ELR (cell line): ENCODE data around the gene PANK3.
"Not testable (repeated sequence)": the region's sequence is repeated elsewhere in the genome, so short reads cannot be mapped to it uniquely, and the experiment has no call there.

Experiments
- DNase-seq: peaks from one replicate; pipeline ENCODE4 v3.0.0-alpha.2; 2015; ENCODE audit warnings: low read depth

Gene PANK3

DNA sequence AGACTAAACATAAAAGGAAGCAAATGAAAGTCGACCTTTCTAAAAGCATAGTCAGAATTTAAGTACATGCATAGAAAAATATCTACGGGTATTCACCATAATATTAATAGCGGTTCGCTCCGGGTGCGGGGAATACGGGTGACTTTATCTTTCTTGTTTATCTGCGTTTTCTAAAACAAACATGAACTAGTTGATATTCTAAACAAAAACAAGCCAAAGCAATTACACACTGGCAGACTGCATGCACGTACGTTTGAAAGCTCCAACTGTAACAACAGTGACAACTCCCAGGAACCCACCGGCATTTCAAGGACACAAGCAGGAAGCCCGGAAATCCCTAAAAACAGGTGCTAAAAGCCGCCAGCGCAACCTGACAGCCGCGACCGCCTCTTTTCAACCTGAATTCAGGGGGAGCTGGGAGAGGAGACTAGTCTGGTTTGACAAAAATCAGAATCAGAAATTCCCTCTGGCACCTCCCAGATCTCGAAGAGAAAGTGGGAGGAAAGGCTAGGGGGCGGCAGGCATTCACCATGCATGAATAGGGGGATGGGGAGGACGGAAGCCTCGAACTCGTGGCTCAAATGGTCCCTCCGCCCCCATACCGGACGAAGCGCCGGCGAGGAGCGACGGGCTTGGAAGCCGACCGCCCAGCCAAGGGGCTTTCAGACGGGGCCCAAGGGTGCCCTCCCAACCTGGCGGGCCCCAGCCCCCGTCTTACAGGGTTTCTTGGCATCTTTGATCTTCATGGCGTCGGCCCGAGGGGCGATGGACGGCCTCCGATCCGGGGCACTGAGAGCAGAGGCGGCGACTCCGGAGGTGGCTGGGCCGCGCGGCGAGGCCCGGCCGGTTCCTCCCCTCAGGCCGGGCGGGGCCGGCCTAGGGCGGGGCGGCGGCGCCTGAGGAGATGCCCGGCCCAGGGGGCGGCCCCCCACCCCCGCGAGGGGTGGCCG is at the start of gene PANK3:
Gene PANK3, minus strand, starts transcription at position 831 of the 950 bp plus-strand sequence. Its CDS starts 85 bp downstream, at position 746.
- DNase-seq: peak; percentile 69

DNA sequence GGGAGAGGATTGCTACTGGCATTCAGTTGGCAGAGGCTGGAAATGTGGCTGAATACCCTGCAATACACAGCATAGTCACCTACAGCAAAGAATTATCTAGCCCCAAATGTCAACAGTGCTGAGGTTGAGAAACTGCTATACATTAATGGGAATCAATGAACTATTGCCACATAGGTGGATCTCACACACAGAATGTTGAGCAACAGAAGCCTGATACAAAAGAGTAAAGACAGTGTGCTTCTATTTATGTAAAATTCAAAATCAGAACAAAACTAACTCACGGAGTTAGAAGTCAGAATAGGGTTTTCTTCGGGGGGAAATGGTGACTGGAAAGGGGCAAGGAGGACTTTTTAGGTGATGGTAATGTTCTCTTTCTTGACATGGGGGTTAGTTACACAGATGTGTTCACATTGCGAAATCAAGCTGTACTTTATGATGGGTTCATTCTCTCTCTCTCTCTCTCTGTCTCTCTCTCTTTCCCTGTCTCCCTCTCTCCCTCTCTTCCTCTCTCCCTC is 45.7 kb upstream of the PANK3 start:
- DNase-seq: no peak

DNA sequence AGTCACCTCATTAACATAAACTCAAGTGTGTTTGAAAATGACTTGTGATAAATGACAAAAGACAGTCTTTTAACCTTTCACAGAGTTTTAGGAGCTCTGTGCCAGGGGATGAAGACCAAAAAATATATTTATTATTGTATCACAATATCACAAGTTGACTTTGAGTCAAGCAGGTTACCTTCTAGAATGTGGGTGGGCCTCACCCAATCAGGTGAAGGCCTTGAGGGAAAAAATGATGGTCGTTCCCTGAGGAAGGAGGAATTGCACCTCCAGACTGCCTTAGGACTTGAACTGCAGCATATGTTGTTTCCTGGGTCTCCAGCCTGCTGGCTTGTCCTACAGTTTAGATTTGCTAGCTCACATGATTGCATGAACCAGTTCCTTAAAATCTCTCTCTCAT is 41.6 kb upstream of the PANK3 start:
- no peak for DNase-seq

DNA sequence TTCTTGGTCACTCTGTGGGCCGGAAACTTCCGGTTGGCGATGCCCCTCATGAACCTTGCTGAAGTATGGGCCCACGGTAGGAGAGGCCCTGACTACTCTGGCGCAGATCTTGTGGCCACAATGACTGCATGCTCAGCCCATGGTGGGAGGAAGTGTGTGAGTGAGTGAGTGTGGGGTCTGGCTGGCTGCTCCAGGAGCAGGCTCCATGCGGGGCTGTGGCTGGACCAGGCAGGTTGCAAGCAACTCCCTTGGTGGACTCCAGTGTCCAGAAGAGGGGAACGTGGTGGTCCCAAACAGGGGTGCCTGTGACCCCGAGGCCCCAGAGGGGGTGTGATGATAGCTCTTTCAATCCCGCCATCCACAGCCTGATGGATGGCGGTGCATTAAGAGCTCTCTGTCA is 35.5 kb upstream of the PANK3 start:
- no peak for DNase-seq

DNA sequence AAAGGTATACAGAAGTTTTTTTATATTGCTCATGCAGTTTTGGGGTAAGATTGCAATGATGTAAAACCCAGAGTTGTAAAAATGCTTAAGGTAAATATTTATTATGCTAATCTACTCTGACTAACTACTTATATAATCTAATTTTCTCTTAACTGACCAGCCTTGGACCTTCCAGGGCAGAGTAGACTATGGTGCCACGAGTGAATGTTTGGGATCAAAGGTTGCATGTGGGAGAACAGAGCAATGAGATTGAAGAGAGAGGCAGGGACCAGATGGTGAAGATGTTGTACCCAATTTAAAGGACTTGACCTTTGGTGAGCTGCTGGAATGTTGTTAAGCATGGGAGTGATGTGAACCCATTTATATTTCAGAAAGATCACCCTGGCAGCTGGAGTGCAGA is 34.8 kb upstream of the PANK3 start:
- DNase-seq: no peak

DNA sequence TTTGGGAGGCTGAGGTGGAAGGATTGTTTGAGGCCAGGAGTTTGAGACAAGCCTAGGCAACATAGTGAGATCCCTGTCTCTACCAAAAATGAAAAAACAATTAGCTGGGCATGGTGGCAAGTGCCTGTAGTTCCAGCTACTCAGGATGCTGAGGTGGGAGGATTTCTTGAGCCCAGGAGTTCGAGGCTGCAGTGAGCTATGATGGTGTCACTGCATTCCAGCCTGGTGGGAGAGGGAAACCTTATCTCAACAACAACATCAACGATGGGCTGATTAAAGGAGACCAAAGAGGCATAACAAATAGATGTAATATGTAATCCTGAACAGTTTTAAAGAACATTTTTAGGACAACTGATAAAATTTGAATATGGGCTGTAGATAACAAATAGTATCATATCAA is 34.2 kb upstream of the PANK3 start:
- DNase-seq: no peak

DNA sequence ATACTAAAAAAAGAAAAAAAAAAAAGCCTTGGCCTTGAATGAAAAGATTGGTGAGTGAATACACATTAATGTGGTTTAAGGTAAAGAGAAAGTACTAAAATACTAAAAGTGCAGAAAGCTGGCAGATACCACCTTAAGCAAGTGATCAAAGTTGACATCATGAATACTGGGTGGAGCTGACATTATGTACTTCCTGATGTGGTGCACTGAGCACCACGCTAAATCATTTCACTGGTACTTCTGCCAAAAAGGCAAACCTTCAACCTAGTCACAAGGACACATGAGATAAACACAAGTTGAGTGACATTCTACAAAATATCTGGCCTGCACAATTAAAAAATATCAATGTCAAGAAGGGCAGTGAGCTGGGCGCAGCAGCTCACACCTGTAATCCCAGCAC is 33.8 kb upstream of the PANK3 start:
- DNase-seq: no peak

DNA sequence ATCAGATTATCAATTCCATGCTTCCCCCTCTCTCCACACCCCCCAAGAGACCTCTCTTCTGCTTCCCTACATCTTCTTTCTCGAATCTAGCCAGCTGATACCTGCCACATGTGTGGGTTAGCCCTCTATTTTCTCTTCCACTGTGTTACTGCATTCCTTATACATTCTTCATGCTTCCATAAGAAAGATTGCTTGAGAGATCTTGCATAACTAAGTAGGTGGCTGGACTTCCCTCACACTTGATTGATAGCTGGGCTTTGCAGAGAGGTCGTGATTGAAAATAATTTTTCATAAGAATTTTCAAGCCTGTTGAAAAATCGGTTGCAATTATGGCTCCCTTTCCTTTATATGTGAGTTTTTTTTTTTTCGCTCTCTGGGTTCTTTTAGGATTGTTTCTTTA is 33.0 kb upstream of the PANK3 start:
- DNase-seq: no peak

DNA sequence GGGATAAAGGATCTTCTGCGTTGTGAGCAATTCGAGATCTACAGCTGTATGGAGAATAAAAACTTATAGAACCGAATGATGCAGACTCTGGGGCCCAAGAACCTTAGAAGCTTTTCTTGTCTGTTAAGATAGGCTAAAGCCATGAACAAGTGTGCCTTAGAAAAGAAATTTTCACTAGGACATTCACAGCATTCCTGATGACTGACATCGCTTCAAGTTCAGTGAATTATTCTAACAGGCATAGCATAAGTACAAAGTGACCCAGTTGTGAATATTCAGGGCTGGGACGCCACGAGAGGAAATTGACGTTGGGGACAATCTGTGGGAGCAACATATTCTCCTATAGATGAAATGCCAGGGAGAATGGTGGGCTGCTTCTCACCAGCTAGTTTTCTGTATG is 32.0 kb upstream of the PANK3 start:
- no peak for DNase-seq

DNA sequence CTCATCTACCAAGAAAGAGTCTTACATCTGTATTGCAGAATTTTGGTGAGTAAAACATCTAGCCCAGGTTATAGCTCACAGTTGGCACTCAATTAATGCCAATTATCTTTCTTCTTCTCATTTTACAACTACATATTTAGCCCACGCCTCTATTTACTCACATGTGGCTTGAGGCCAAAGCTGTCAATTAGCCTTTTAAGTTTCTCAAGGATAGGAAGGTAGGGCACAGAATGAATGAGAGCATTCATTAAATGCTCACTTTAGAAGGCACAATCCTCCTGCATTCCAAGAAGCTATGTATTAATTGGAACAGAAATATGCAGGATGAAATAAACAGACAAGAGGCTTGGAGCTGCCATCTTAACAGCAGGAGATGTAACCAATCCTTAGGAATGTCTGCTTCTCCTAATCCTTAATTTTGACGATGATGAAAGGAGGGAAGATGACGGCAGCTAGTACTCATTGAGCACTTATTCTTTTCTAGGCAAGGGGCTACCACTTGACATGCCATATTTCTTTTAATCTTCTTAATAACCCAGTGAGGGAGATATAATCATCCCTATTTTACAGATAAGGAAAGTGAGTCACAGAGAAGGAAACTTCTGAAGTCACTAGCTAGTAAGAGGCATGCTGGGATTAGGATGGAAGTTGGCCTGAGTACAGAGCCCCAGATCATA is 30.8 kb upstream of the PANK3 start:
- DNase-seq: no peak

DNA sequence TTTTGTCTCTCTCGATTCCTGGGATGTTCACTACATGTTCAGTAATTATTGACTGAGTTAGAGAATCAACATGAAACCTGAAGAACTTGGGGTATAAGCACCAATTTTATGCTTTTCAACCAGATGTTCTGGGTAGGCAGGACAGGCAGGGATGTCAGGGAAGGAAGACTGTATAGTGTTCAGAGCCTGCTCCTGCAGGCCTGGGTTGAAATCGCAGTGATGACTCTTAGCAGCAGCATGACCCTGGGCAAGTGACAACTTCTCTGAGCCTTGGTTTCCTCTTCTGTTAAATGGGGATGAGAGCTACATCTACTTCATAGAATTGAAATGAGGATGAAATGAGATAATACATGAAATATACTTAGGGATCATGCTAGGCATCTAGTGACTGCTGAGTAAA is 29.7 kb upstream of the PANK3 start:
- DNase-seq: no peak

DNA sequence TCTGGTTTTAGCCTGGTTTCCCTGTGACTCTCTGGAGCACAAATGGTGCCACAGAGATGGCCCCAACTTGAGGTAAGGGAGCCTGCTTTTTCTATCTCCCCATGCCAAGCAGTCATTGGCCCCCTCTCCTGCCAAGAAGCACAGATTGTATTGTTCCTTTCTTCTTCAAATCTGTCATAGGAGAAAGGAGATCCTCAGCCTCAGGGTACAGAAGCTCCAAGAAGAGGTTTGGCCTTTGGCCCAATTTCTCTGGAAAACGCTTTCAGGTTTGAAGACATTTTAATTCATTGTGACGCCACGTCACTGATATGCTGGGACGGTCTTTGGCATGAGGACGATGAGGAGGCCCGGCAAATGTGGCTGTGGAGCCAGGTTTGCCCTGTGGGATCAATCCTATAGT is 29.2 kb upstream of the PANK3 start:
- DNase-seq: no peak

DNA sequence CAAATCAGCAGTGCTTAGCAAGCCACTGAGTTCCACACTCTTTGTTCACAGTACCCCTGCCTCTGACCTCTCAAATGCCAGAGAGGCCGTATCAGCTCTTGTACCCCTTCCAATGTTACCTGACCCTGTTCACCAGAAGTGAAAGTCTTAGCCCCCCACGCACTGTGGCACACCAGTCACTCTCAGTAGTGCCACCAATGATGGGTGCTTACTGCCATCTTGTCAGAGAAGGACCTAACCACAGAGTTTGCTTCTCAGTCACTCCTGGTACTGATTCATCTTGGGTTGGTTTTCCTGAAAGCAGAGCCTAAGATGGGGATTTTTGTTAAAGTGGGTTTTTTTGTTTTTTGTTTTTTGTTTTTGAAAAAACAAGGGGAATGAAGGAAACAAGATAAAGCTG is 28.8 kb upstream of the PANK3 start:
- no peak for DNase-seq

DNA sequence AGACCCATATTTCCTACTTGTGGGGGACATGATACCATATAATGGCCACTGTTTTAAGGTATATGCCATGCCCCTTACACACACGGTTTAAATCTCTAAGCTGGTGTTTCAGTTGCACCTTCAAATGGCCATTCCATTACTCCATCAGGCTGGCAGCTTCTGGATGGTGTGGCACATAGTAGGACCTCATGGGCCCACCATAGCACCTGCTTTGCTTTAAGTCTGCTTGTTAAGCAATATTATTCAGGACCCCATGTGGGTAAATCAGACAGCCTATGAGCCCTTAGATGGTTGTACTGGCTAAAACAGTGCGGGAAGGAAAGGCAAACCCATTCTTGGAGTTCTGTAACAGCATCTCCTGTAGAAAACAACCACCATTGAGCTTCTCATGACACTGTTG is 27.4 kb upstream of the PANK3 start:
- DNase-seq: no peak

DNA sequence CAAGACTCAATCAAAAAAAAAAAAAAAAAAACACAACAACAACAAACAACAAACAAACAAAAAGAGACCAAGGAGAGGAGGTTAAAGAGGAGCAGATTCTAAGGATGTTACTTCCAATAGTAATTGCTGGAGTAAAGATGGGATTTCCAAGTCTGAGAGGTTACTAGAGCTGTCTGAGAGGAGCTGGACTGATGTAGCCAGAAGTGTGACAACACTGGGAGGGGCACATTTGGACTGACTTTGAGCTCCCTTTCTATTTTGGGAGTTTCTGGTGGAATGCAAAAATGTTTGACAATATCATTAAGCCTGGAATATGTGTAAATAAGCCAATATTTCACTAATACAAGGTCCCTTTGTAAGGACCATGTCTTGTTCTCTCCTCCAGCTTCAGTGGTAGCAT is 25.3 kb upstream of the PANK3 start:
- no peak for DNase-seq

DNA sequence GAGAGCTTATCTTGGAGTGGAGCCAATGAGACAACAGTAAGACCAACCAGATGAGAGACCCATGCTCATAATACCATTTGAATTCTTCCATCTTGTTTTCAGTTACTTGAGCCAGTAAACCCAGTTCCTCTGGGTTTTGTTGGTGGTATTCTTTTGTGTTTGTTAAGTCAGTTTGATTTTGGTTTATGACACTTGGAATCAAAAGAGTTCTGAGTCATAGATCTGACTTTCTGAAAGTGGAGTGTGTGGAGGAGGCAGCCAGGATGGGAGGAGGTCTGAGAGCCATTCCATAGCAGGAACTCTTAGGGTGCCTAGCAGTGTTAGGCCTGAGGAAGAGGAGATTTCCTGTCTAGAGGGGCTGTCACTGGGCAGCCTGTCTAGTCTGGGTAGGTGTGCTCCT is 24.6 kb upstream of the PANK3 start:
- no peak for DNase-seq

DNA sequence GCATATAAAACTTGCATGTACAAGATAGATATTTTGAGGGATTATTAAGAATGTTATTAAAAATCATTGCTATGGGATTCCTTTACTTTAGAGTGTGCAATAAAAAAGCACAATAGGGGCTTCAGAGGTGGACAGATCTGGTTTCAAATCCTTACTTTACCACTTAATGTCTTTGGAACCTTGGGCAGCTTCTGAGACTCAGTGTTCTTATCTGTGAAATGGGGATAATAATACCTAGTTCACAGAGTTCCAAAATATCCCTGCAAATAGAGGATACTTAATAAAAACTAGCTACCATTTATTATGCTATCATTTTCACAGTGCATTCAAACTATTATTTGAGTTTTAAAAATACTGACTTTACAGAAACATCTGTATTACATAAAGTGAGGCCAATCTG is 23.3 kb upstream of the PANK3 start:
- no peak for DNase-seq

DNA sequence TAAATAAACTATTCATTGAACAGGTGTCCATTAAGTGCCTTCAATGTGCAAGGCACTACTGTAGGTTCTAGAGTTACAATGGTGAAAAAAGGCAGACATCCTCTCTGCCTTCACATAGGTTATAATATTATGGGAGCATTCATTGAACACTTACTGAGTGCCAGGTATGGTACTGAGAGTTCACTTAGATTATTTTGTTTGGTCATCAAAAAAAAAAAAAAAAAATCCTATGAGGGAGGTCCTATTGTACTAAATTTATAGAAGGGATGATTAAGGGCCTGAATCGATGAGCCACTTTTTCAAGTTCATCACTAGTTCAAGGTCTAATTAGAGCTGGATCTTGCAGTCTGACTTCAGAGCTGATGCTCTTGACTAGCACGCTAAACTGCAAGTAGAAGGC is 22.8 kb upstream of the PANK3 start:
- DNase-seq: no peak

DNA sequence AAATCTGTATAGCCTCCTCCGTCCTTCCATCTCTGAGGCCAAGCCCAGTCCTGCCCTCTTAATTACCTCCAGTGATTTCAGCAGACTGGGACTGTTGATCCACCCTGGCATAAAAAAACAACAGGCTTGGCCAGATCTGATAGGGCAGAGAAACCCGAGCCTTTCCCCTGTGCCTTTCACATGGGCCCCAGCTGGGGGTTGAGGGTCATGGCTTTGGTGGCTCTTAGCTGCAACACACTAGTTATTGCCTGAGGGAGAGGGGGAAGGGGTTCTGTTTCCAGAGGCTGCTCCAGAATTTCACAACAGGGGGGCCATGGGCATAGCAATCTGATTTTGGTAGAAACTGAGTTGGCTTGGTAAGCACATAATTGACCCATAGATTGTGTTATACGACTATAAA is 21.2 kb upstream of the PANK3 start:
- DNase-seq: no peak

DNA sequence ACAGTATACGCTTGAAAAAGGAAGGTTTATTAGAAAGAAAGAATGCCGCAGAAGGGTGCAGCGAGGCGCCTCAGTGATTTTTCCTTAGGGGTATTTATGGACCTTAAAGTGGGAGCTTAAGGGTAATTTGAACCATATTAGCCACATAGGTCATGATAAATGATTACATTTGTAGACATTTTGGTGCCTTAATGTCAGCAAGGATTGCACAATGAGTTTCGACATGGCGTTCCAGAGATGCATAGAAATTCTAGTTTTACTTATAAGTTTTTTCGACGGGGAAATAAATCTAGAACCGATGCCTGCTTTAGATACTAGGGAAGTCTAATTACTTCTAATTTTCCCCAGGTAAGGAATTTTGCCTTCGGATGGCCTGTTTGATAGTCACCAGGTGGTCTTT is 20.7 kb upstream of the PANK3 start:
- DNase-seq: no peak

DNA sequence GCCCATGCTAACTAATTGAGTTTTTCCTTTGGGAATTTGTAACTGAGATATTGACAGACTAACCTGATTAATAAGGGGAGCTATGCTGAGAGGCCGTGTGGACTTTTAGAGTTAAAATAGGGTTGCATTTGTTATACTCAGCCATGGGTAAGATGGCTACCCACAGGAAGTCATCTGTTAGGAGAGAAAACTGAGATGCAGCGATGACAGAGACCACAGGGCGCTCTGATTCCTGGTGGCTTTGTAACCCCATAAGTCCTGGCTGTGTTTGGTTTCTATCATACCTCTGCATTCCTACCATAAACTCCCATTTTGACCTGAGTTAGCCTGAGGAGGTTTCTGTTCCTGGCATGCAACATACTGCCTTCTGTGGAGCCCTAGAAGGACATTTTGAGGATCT is 19.5 kb upstream of the PANK3 start:
- no peak for DNase-seq

DNA sequence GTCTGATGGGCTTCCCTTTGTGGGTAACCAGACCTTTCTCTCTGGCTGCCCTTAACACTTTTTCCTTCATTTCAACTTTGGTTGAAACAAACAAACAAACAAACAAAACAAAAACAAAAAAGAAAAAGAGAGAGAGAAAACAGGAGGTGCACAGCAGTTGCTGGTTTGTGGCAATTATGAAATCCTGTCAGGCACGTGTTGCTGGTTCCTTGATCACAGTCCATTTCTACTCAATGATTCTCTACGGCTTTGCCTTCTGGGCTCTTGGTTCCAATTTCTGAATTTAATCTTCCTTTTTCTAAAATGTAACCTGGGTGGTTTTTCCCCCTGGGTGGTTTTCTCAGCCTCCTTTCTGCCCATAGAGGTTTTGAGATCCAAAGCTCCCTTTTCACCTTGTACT is 17.8 kb upstream of the PANK3 start:
- no peak for DNase-seq

DNA sequence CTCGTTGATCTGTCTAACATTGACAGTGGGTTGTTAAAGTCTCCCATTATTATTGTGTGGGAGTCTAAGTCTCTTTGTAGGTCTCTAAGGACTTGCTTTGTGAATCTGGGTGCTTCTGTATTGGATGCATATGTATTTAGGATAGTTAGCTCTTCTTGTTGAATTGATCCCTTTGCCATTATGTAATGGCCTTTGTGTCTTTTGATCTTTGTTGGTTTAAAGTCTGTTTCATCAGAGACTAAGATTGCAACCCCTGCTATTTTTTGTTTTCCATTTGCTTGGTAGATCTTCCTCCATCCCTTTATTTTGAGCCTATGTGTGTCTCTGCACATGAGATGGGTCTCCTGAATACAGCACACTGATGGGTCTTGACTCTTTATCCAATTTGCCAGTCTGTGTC is 17.0 kb upstream of the PANK3 start:
- DNase-seq: not testable (repeated sequence)

DNA sequence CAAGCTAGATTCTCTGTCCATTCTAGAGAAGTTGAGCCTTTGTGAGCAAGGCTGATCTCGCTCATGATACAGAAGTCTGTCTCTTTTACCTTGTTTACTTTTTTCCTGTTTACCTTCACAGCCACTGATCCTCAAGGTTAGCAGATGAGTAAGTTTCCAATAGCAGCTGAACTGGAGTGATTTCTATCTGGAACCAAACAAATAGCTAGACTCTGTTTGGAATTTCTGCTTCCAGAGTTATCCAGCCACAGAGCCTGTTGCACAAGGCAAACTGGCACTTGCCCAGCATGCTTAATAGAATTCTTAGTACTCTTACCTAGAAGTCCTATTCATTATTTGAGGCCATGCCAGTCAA is 12.8 kb upstream of the PANK3 start:
- DNase-seq: no peak
